K562 (cell line): ENCODE results near the gene MASP1. TPM values are rescaled to one million over a fixed set of nuclear protein-coding genes. Genes with fewer than 3 reads are reported as not detected.

Experiments
- ATAC-seq: fragments of 200-7000 bp; cut with Tn5 transposase; 3 replicates; pipeline ENCODE4 v1.9.1; 2020; ENCODE audit warnings: moderate library complexity
- BruUV-seq: library from RNA; stranded (reverse); fragments of 400-500 nt; replicated peaks from 2 replicates; lab custom pipeline; 2021; lab: Mats Ljungman, UMichigan
- CTCF ChIA-PET: fragments of 300-600 bp; formaldehyde crosslinking; extraction: SDS; loops from one replicate; lab custom pipeline; 2021; ENCODE audit warnings: low intra/inter-chr PET ratio; lab: Yijun Ruan, JAX
- POLR2A ChIA-PET: fragments of 300-600, 350-650 bp; sonication (Branson Sonifier 250); formaldehyde crosslinking; extraction: SDS; loops from one replicate; lab custom pipeline; 2021; ENCODE audit warnings: antibody characterized with exemption, inconsistent platforms; lab: Yijun Ruan, JAX
- DNase-seq, 4 experiments: peaks; one replicate each; pipeline versions ENCODE4 v3.0.0 to v3.0.0-alpha.2; 2011 to 2018; ENCODE audit warnings: low spot score in 3 of 4, mixed read lengths in 3 of 4; ENCODE audit errors: extremely low read depth in 1 of 4
- FAIRE-seq: peaks from 2 replicates; lab custom pipeline; 2011; peaks lifted over from hg19 to GRCh38; lab: Jason Lieb, UNC
- H2AFZ ChIP-seq: 2 replicates; pipeline ENCODE4 v1.6.0; 2011; ENCODE audit warnings: low read depth, low read length, control low read depth, inconsistent platforms
- H3K27ac ChIP-seq: fragments of 200-600 bp; 3 replicates; pipeline ENCODE4 v1.8.0; 2011; ENCODE audit warnings: low read depth, mild to moderate bottlenecking, control low read depth, inconsistent platforms, low read length, moderate library complexity, mixed read lengths; ENCODE audit errors: extremely low read depth
- H3K27me3 ChIP-seq, 2 experiments: fragments of 300-600 bp in 1 of 2; 2 replicates in 1 of 2; 3 replicates in 1 of 2; pipeline versions ENCODE4 v1.6.0 to v1.8.0; 2011; ENCODE audit warnings: inconsistent platforms in 2 of 2, low read length in 2 of 2, mild to moderate bottlenecking in 1 of 2, mixed read lengths in 1 of 2, moderate library complexity in 1 of 2; ENCODE audit not compliant: control insufficient read depth in 2 of 2, insufficient read depth in 2 of 2
- H3K36me3 ChIP-seq: fragments of 300-600 bp; 3 replicates; pipeline ENCODE4 v1.8.0; 2011; ENCODE audit warnings: mild to moderate bottlenecking, low read length, inconsistent platforms; ENCODE audit not compliant: control insufficient read depth, insufficient read depth
- H3K4me1 ChIP-seq, 2 experiments: fragments of 200-600 bp in 1 of 2; replicated peaks in 1 of 2; 2 replicates in 1 of 2; 3 replicates in 1 of 2; pipeline versions ENCODE4 v1.5.1 to v1.8.0; 2011; ENCODE audit warnings: inconsistent platforms in 2 of 2, low read length in 2 of 2, mild to moderate bottlenecking in 1 of 2, mixed read lengths in 1 of 2, moderate library complexity in 1 of 2; ENCODE audit not compliant: control insufficient read depth in 2 of 2, insufficient read depth in 2 of 2
- H3K4me2 ChIP-seq: 2 replicates; pipeline ENCODE4 v1.6.1; 2011; ENCODE audit warnings: low read length, control low read depth, inconsistent platforms, mixed read lengths; ENCODE audit not compliant: insufficient read depth
- H3K4me3 ChIP-seq: fragments of 200-600 bp; sonication (generic), shearing (Covaris generic); 2 replicates; pipeline ENCODE4 v1.5.1; 2016; ENCODE audit warnings: control low read depth, inconsistent platforms
- H3K79me2 ChIP-seq: fragments of 200-600 bp; 3 replicates; pipeline ENCODE4 v1.8.0; 2011; ENCODE audit warnings: low read length, inconsistent platforms; ENCODE audit not compliant: control insufficient read depth, insufficient read depth
- H3K9ac ChIP-seq, 2 experiments: 2 replicates each; pipeline versions ENCODE4 v1.6.0 to v1.6.1; 2011; ENCODE audit warnings: low read depth in 2 of 2, low read length in 2 of 2, control low read depth in 1 of 2, inconsistent platforms in 1 of 2, mild to moderate bottlenecking in 1 of 2, mixed read lengths in 1 of 2; ENCODE audit not compliant: insufficient read depth in 1 of 2
- H3K9me1 ChIP-seq: one replicate; pipeline ENCODE4 v1.6.0; 2011; ENCODE audit warnings: inconsistent platforms, mild to moderate bottlenecking, low read length, moderate library complexity; ENCODE audit not compliant: control insufficient read depth, insufficient read depth
- H3K9me3 ChIP-seq: replicated peaks from 2 replicates; pipeline ENCODE4 v1.5.1; 2011; ENCODE audit warnings: low read depth, low read length, inconsistent platforms; ENCODE audit not compliant: control insufficient read depth, insufficient read depth
- H4K20me1 ChIP-seq: replicated peaks from 2 replicates; pipeline ENCODE4 v1.6.1; 2011; ENCODE audit warnings: low read length, inconsistent platforms, mixed read lengths; ENCODE audit not compliant: control insufficient read depth, insufficient read depth
- CREM ChIP-seq: IDR thresholded peaks from 2 replicates; pipeline ENCODE4 v1.6.1; 2014; ENCODE audit warnings: antibody characterized with exemption, low read depth
- ETS2 ChIP-seq: IDR thresholded peaks from 2 replicates; pipeline ENCODE4 v1.6.1; 2016; ENCODE audit warnings: borderline replicate concordance, missing genetic modification characterization, mild to moderate bottlenecking, moderate library complexity, missing compliant biosample characterization; ENCODE audit not compliant: poor library complexity, severe bottlenecking
- HDAC2 ChIP-seq: fragments of 450-650 bp; IDR thresholded peaks from 2 replicates; pipeline ENCODE4 v1.6.1; 2016; ENCODE audit warnings: mild to moderate bottlenecking
- MEF2D ChIP-seq: conservative IDR thresholded peaks from 2 replicates; pipeline ENCODE4 v1.6.1; 2016; ENCODE audit warnings: low read depth, missing genetic modification characterization, missing compliant biosample characterization
- MTA3 ChIP-seq: fragments of 450-650 bp; formaldehyde crosslinking; IDR thresholded peaks from 2 replicates; pipeline ENCODE4 v1.6.1; 2017; ENCODE audit warnings: mild to moderate bottlenecking, borderline replicate concordance
- RNF2 ChIP-seq: sonication (generic); IDR thresholded peaks from 2 replicates; pipeline ENCODE4 v1.6.1; 2016
- ZFX ChIP-seq: sonication (generic); formaldehyde crosslinking; IDR thresholded peaks from 2 replicates; pipeline ENCODE4 v1.8.0; 2022; ENCODE audit warnings: mild to moderate bottlenecking, missing genetic modification reagents, moderate library complexity
- ZNF121 ChIP-seq: sonication (generic); formaldehyde crosslinking; conservative IDR thresholded peaks from 2 replicates; pipeline ENCODE4 v1.8.0; 2022; ENCODE audit warnings: missing genetic modification reagents
- ZNF780A ChIP-seq: fragments of 250-450 bp; sonication (Bioruptor Pico); IDR thresholded peaks from 2 replicates; pipeline ENCODE4 v1.5.0; 2021; ENCODE audit warnings: mild to moderate bottlenecking
- WGBS: fragments of 100-300 bp; shearing (Covaris generic); methylation state at CpG from one replicate; pipeline ENCODE4 v1.1.6; 2016; ENCODE audit warnings: low coverage, mixed read lengths; ENCODE audit not compliant: insufficient coverage; ENCODE audit errors: missing lambda C conversion rate; 5-methylcytosine and 5-hydroxymethylcytosine counted together
- in situ Hi-C: fragments of 300-500 bp; cut with MboI; formaldehyde crosslinking; loops from 4 replicates; pipeline ENCODE4 v1.15.0; 2018; ENCODE audit warnings: inconsistent platforms, mixed read lengths
- intact Hi-C: fragments of 100-400 bp; cut with micrococcal nuclease; formaldehyde crosslinking; loops from 2 replicates; pipeline ENCODE4 v1.14.2; 2022
- polyA plus RNA-seq, 8 experiments: library from polyadenylated mRNA; depleted of rRNA in 4 of 8; stranded (reverse) in 5 of 8; unstranded in 3 of 8; fragments of >200 nt; fragmentation: Nextera tagmentation in 2 of 8; fragmentation: Illumina TruSeq in 1 of 8; extraction: Ambion mirVana in 2 of 8; extraction: Trizol in 1 of 8; gene quantifications; 2 replicates each; pipeline versions ENCODE4 v1.2.1 to v1.2.3, GENCODE V29; 2011 to 2014; ENCODE audit warnings: inconsistent platforms in 1 of 8, missing spikeins in 1 of 8
- total RNA-seq, 7 experiments: library from RNA; depleted of rRNA in 6 of 7; stranded (reverse); fragments of >200 nt in 6 of 7; fragmentation: Illumina TruSeq in 2 of 7; extraction: Trizol in 2 of 7; gene quantifications; 2 replicates each; pipeline versions ENCODE4 v1.2.1 to v1.2.3, GENCODE V29; 2011 to 2021; ENCODE audit warnings: low replicate concordance in 1 of 7
- TF ChIP-seq, protein P1 (sequence below): IDR thresholded peaks from 2 replicates; pipeline ENCODE4 v1.6.1; 2014; ENCODE audit warnings: antibody characterized with exemption
- TF ChIP-seq, protein P2 (sequence below): fragments of 450-650 bp; IDR thresholded peaks from 2 replicates; pipeline ENCODE4 v1.6.1; 2016; ENCODE audit warnings: missing biosample characterization, missing genetic modification characterization
- TF ChIP-seq, protein P3 (sequence below): fragments of 250-450 bp; sonication (Bioruptor Pico); IDR thresholded peaks from 2 replicates; pipeline ENCODE4 v1.9.0; 2021; ENCODE audit warnings: mild to moderate bottlenecking, inconsistent platforms

MASP1 gene
- total and polyA plus RNA-seq, 9 of the 15 experiments (the other 6 are each of a cell fraction or from before 2014, with no cell fraction given), result 0.03 to 0.24 (median 0.20) TPM; not detected in 3

DNA sequence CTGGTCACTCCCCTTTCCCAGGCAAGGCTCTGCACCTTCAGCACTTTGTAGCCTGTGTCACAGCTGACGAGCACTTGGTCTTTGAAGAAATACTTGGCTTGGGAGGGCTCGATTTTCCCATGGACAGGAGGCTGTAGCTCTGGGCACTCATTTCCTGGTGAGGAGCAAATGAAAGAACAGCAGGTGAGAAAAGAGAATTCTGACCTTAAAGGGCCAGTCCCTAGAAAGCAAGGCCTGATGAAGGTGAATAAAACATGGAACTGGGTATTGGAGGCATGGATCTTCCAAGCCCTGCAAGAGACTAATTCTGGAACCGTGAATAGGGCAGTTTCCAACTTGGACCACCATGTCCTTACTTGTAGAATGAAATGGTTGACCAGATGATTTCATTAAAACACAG is 39.9 kb downstream of the MASP1 start:
- Histone ChIP-seq H3K4me1 (no peaks in the 10 kb centered on the region; a peak in 2 of 5 replicates), H3K36me3 (no peaks in the 10 kb centered on the region), H3K27me3 (peaks cover 8 to 26% of the 10 kb centered on the region in 2 experiments; a peak in 3 of 5 replicates), H2AFZ (no peak overlapping the region), H3K79me2 (no peaks in the 10 kb centered on the region), H3K4me3 (no peak overlapping the region), H3K4me2 (no peak overlapping the region), H3K9me3 (no peaks in the 10 kb centered on the region), H4K20me1 (0 out of 2 replicates have a peak, but pooled peaks cover 5% of the 10 kb centered on the region), H3K9me1 (no peaks in the 10 kb centered on the region), H3K27ac (no peak overlapping the region), H3K9ac (no peak overlapping the region)
- ChIA-PET CTCF (interaction anchor here (0.6 kb wide), 1 partner anchor 478 kb away, joined by 3 read pairs; no protein-coding TSS in a partner anchor), POLR2A (interaction anchor here (0.6 to 0.9 kb wide), 2 partner anchors 41 to 1329 kb away, joined by 3 read pairs; no protein-coding TSS in a partner anchor)
- ATAC-seq (no peak), DNase-seq (no peak), FAIRE-seq (no peak)
- no peak for TF ChIP-seq ETS2 (tag)
- TF ChIP-seq, protein P1, sequence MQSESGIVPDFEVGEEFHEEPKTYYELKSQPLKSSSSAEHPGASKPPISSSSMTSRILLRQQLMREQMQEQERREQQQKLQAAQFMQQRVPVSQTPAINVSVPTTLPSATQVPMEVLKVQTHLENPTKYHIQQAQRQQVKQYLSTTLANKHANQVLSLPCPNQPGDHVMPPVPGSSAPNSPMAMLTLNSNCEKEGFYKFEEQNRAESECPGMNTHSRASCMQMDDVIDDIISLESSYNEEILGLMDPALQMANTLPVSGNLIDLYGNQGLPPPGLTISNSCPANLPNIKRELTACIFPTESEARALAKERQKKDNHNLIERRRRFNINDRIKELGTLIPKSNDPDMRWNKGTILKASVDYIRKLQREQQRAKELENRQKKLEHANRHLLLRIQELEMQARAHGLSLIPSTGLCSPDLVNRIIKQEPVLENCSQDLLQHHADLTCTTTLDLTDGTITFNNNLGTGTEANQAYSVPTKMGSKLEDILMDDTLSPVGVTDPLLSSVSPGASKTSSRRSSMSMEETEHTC, result no peak
- TF ChIP-seq, protein P2, sequence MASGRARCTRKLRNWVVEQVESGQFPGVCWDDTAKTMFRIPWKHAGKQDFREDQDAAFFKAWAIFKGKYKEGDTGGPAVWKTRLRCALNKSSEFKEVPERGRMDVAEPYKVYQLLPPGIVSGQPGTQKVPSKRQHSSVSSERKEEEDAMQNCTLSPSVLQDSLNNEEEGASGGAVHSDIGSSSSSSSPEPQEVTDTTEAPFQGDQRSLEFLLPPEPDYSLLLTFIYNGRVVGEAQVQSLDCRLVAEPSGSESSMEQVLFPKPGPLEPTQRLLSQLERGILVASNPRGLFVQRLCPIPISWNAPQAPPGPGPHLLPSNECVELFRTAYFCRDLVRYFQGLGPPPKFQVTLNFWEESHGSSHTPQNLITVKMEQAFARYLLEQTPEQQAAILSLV (tag), result no peak
- TF ChIP-seq RNF2, result no peak
- TF ChIP-seq, protein P3, sequence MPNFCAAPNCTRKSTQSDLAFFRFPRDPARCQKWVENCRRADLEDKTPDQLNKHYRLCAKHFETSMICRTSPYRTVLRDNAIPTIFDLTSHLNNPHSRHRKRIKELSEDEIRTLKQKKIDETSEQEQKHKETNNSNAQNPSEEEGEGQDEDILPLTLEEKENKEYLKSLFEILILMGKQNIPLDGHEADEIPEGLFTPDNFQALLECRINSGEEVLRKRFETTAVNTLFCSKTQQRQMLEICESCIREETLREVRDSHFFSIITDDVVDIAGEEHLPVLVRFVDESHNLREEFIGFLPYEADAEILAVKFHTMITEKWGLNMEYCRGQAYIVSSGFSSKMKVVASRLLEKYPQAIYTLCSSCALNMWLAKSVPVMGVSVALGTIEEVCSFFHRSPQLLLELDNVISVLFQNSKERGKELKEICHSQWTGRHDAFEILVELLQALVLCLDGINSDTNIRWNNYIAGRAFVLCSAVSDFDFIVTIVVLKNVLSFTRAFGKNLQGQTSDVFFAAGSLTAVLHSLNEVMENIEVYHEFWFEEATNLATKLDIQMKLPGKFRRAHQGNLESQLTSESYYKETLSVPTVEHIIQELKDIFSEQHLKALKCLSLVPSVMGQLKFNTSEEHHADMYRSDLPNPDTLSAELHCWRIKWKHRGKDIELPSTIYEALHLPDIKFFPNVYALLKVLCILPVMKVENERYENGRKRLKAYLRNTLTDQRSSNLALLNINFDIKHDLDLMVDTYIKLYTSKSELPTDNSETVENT (CRISPR knock-in tag), result no peak
- TF ChIP-seq ZFX (CRISPR knock-in tag), result no peak
- TF ChIP-seq HDAC2, result no peak
- TF ChIP-seq CREM, result no peak
- no peak for TF ChIP-seq MTA3
- TF ChIP-seq ZNF780A (CRISPR knock-in tag), result no peak
- no peak for TF ChIP-seq MEF2D (tag)
- TF ChIP-seq ZNF121, result no peak
- BruUV-seq, result no TSS peak
- in situ Hi-C loops, result no loop called here
- intact Hi-C loops, result no loop called here
- 0% methylated on average over 3 of the region's 3 CpGs for WGBS
